Activated effector memory CD4-positive, alpha-beta T cell treated with Interleukin-2 at 50 U/mL for 16 hours (primary cell): ENCODE results near the gene SBNO2.

Experiments used
- DNase-seq: peaks from one replicate; pipeline ENCODE4 v3.0.0-alpha.2; 2020

SBNO2 gene

GRCh38 chr19:1168572-1169410 lies 5.3 kb downstream of the SBNO2 start:
- DNase-seq = no peak

GRCh38 chr19:1167687-1168571 lies 6.1 kb downstream of the SBNO2 start:
- no peak for DNase-seq

GRCh38 chr19:1166872-1167573 lies 7.0 kb downstream of the SBNO2 start:
- no peak for DNase-seq

GRCh38 chr19:1164684-1165531 lies 9.2 kb downstream of the SBNO2 start:
- DNase-seq = no peak

GRCh38 chr19:1163934-1164683 lies 10.0 kb downstream of the SBNO2 start:
- DNase-seq = no peak

- no peak for DNase-seq
Observed at GRCh38 chr19:1163283-1163933, 10.7 kb downstream of the SBNO2 start.

GRCh38 chr19:1162404-1163282 lies 11.4 kb downstream of the SBNO2 start:
- no peak for DNase-seq

GRCh38 chr19:1161716-1162115 lies 12.4 kb downstream of the SBNO2 start:
- no peak for DNase-seq

- DNase-seq = no peak
Observed at GRCh38 chr19:1159864-1160595, 14.0 kb downstream of the SBNO2 start.

GRCh38 chr19:1158885-1159448 lies 15.1 kb downstream of the SBNO2 start:
- no peak for DNase-seq

- DNase-seq = no peak
Observed at GRCh38 chr19:1157931-1158884, 15.9 kb downstream of the SBNO2 start.

GRCh38 chr19:1156830-1157615 lies 17.0 kb downstream of the SBNO2 start:
- DNase-seq = no peak

GRCh38 chr19:1156305-1156801 lies 17.7 kb downstream of the SBNO2 start:
- DNase-seq = no peak

GRCh38 chr19:1155352-1156304 lies 18.4 kb downstream of the SBNO2 start:
- no peak for DNase-seq

- no peak for DNase-seq
Observed at GRCh38 chr19:1154731-1155351, 19.2 kb downstream of the SBNO2 start.
